Fibroblast of skin of left biceps (primary cell): Measurements from ENCODE around the gene MTCL1.

ENCODE experiments used
- DNase-seq, 2 experiments: peaks; one replicate each; pipeline ENCODE4 v3.0.0-alpha.2; 2013; ENCODE audit warnings: low read depth in 2 of 2

The MTCL1 gene

GRCh38 chr18:8810157-8810556 is 104.8 kb downstream of the MTCL1 start:
- DNase-seq: no peak

- DNase-seq: no peak
Observed at GRCh38 chr18:8811115-8811514, 105.8 kb downstream of the MTCL1 start.

- DNase-seq: no peak
Observed at GRCh38 chr18:8812631-8813030, 107.3 kb downstream of the MTCL1 start.

- peak; percentile 91 to 93 for DNase-seq
Observed at GRCh38 chr18:8813611-8814010, 108.3 kb downstream of the MTCL1 start.

GRCh38 chr18:8814206-8814605 is 108.8 kb downstream of the MTCL1 start:
- peak; percentile 43 to 50 for DNase-seq

- peak; percentile 74 to 79 for DNase-seq
Observed at GRCh38 chr18:8816220-8816619, 110.9 kb downstream of the MTCL1 start.

GRCh38 chr18:8816816-8817215 is 111.5 kb downstream of the MTCL1 start:
- DNase-seq: peak; percentile 62 to 64

- DNase-seq: no peak
Observed at GRCh38 chr18:8818982-8819381, 113.6 kb downstream of the MTCL1 start.

GRCh38 chr18:8820396-8821082 is 115.2 kb downstream of the MTCL1 start:
- DNase-seq: no peak

GRCh38 chr18:8821083-8821465 is 115.7 kb downstream of the MTCL1 start:
- DNase-seq: no peak

- DNase-seq: no peak
Observed at GRCh38 chr18:8821531-8821930, 116.2 kb downstream of the MTCL1 start.

GRCh38 chr18:8822643-8823042 is 117.3 kb downstream of the MTCL1 start:
- no peak for DNase-seq

- no peak for DNase-seq
Observed at GRCh38 chr18:8823530-8823929, 118.2 kb downstream of the MTCL1 start.

GRCh38 chr18:8824846-8825245 is 119.5 kb downstream of the MTCL1 start:
- DNase-seq: no peak

GRCh38 chr18:8825273-8825672 is 119.9 kb downstream of the MTCL1 start:
- no peak for DNase-seq

- DNase-seq: no peak
Observed at GRCh38 chr18:8825729-8826375, 120.5 kb downstream of the MTCL1 start.

- no peak for DNase-seq
Observed at GRCh38 chr18:8826514-8826913, 121.2 kb downstream of the MTCL1 start.

GRCh38 chr18:8826971-8827370 is 121.6 kb downstream of the MTCL1 start:
- DNase-seq: no peak

GRCh38 chr18:8828300-8828699 is 122.9 kb downstream of the MTCL1 start:
- DNase-seq: no peak

- DNase-seq: no peak
Observed at GRCh38 chr18:8828798-8829197, 123.4 kb downstream of the MTCL1 start.

GRCh38 chr18:8830067-8831060 is 125.0 kb downstream of the MTCL1 start:
- DNase-seq: no peak

GRCh38 chr18:8831112-8831511 is 125.8 kb downstream of the MTCL1 start:
- no peak for DNase-seq
